Activated CD8-positive, alpha-beta T cell treated with anti-CD3 and anti-CD28 coated beads for 36 hours (primary cell): ENCODE measurements around the gene TEX44. TPM values are rescaled to one million over a fixed set of nuclear protein-coding genes. Genes with fewer than 3 reads are reported as not detected.

Experiments
- ATAC-seq: fragments of 200-7000 bp; cut with Tn5 transposase; one replicate; pipeline ENCODE4 v1.10.0; 2021; ENCODE audit warnings: mild to moderate bottlenecking, moderate library complexity
- CTCF ChIA-PET: fragments of 350-600 bp; sonication (Branson Sonifier 250); formaldehyde crosslinking; loops from one replicate; lab custom pipeline; 2021; ENCODE audit warnings: antibody characterized with exemption; lab: Charles Lee
- POLR2A ChIA-PET: fragments of 350-600 bp; sonication (Branson Sonifier 250); formaldehyde crosslinking; loops from one replicate; lab custom pipeline; 2021; ENCODE audit warnings: antibody characterized with exemption; lab: Charles Lee
- DNase-seq: peaks from one replicate; pipeline ENCODE4 v3.0.0-alpha.2; 2020
- H3K27ac Mint-ChIP-seq: one replicate; pipeline ENCODE4 v1.8.0; 2021; ENCODE audit warnings: mild to moderate bottlenecking, mixed read lengths
- H3K27me3 Mint-ChIP-seq: one replicate; pipeline ENCODE4 v1.8.0; 2021; ENCODE audit warnings: mixed read lengths
- H3K36me3 Mint-ChIP-seq: one replicate; pipeline ENCODE4 v1.8.0; 2021; ENCODE audit warnings: low read depth, mixed read lengths
- H3K4me1 Mint-ChIP-seq: one replicate; pipeline ENCODE4 v1.8.0; 2021; ENCODE audit warnings: low read depth, mixed read lengths
- H3K4me3 Mint-ChIP-seq: one replicate; pipeline ENCODE4 v1.8.0; 2021; ENCODE audit warnings: mild to moderate bottlenecking, moderate library complexity, mixed read lengths
- H3K9me3 Mint-ChIP-seq: one replicate; pipeline ENCODE4 v1.8.0; 2021; ENCODE audit warnings: mixed read lengths
- CTCF ChIP-seq: fragments of 200-600 bp; IDR thresholded peaks from one replicate; pipeline ENCODE4 v1.8.0; 2022; ENCODE audit warnings: antibody characterized with exemption, mild to moderate bottlenecking
- intact Hi-C: fragments of 100-400 bp; cut with micrococcal nuclease; formaldehyde crosslinking; loops from one replicate; pipeline ENCODE4 v1.10.0; 2022
- total RNA-seq, 2 experiments: library from RNA; stranded (reverse); gene quantifications; one replicate each; pipeline ENCODE4 v1.2.3, GENCODE V29; 2021

The TEX44 gene
- total RNA-seq, 2 experiments from 2014 or later = not detected

DNA sequence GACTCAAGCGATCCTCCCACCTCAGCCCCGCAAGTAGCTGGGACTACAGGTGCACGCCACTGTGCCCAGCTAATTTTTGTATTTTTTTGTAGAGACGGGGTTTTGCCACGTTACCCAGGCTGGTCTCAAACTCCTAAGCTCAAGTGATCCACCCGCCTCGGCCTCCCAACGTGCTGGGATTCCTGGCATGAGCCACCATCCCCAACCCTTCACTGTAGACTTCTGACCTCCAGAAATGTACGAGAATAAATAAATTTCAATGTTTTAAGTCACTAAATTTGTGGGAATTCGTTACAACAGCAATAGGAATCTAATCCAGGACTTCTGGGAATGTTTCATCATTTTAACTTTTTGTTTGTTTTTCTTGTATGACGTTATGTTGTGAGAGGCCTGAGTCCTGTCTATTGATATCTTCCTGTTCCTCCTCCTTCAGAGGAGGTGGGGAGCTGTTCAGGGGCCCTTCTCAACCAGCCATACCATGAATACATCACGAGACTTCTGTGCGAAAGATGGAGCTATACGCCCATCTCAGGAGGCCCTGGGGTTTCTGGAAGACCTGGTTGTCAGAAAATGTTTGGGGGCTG is 40.0 kb downstream of the TEX44 start:
- no peak for TF ChIP-seq CTCF
- no peaks in the 10 kb centered on the region for H3K9me3 Mint-ChIP-seq
- H3K4me1 Mint-ChIP-seq = peaks cover 4% of the 10 kb centered on the region
- no peak overlapping the region for H3K27ac Mint-ChIP-seq
- ChIA-PET POLR2A (interaction anchor here (0.6 to 1.4 kb wide), 3 partner anchors 15 to 354 kb away, joined by 3 read pairs; no protein-coding TSS in a partner anchor), CTCF (interaction anchor here (0.9 to 1.4 kb wide), 6 partner anchors 10 to 45 kb away, joined by 3 to 6 read pairs (median 4); no protein-coding TSS in a partner anchor)
- H3K27me3 Mint-ChIP-seq = no peaks in the 10 kb centered on the region
- ATAC-seq (no peak), DNase-seq (no peak)
- H3K36me3 Mint-ChIP-seq = no peaks in the 10 kb centered on the region
- intact Hi-C loops = no loop called here
- H3K4me3 Mint-ChIP-seq = no peak overlapping the region

DNA sequence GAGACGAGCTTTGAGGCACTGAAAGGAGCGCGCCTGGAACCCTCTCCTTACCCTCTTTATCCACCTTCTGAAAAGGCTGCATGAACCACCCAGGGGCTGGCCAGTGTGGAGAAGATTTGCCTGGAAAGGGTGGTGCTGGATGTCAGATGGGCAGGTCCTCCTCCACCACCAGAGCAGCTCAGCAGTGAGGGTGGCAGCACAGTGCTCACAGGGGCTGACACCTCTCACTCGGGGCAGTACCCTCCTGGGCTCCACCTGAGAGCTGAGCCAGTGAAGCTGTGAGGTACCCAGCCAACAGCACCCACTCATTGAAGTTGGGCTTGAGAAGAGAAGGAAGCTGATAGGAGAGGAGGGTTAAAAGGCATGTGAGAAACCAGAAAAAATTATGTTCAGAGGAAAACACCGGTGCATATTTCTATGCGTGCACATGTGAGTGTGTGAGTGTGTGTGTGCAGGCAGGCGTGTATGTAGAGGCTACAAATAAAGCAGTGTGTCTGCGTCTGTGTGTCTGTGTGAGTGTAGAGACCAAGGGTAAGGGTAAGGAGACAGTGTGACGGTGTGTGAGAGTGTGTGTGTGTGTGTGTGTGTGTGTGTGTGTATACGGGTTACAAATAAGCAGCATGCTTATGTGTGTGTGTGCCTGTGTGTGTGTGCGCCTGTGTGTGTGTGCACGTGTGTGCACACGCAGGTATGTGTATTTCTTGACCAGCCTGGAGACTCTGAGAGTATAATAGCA is 40.7 kb downstream of the TEX44 start:
- peak; percentile 33 for DNase-seq
- TF ChIP-seq CTCF = no peak
- ChIA-PET CTCF (interaction anchor here (0.9 to 1.4 kb wide), 5 partner anchors 9 to 44 kb away, joined by 3 to 6 read pairs (median 4); no protein-coding TSS in a partner anchor), POLR2A (interaction anchor here (1.4 kb wide), 1 partner anchor 15 kb away, joined by 3 read pairs; no protein-coding TSS in a partner anchor)
- Mint-ChIP-seq H3K27me3 (no peaks in the 10 kb centered on the region), H3K4me3 (no peak overlapping the region), H3K27ac (no peak overlapping the region), H3K36me3 (no peaks in the 10 kb centered on the region), H3K4me1 (no peaks in the 10 kb centered on the region), H3K9me3 (no peaks in the 10 kb centered on the region)
- ATAC-seq = peak; percentile 81
- intact Hi-C loops = no loop called here

DNA sequence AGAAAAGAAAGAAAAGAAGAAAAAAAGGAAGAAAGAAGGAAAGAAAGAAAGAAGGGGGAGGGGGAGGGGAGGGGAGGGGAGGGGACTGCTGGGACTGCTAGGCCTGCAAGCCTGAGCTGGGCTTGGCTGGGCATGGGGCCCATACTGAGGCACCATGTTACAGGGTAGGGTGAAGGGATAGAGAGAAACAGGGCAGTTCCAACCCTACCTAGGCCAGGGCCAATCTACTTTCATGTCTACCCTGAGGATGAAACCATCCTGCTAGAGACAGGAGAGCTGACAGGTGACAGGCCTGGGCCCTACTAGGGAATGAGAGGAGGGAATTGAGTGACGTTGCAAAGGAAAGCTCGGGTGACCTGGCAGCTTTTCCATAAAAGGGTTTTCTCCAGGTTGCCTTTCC is 41.7 kb downstream of the TEX44 start:
- no peak for TF ChIP-seq CTCF
- Mint-ChIP-seq H3K36me3 (no peaks in the 10 kb centered on the region), H3K4me3 (no peak overlapping the region), H3K4me1 (no peaks in the 10 kb centered on the region), H3K9me3 (no peaks in the 10 kb centered on the region), H3K27me3 (no peaks in the 10 kb centered on the region), H3K27ac (no peak overlapping the region)
- DNase-seq (no peak), ATAC-seq (no peak)
- intact Hi-C loops = no loop called here
- CTCF ChIA-PET = interaction anchor here (0.7 kb wide), 1 partner anchor 80 kb away, joined by 3 read pairs; no protein-coding TSS in a partner anchor
- POLR2A ChIA-PET = no interaction called here

DNA sequence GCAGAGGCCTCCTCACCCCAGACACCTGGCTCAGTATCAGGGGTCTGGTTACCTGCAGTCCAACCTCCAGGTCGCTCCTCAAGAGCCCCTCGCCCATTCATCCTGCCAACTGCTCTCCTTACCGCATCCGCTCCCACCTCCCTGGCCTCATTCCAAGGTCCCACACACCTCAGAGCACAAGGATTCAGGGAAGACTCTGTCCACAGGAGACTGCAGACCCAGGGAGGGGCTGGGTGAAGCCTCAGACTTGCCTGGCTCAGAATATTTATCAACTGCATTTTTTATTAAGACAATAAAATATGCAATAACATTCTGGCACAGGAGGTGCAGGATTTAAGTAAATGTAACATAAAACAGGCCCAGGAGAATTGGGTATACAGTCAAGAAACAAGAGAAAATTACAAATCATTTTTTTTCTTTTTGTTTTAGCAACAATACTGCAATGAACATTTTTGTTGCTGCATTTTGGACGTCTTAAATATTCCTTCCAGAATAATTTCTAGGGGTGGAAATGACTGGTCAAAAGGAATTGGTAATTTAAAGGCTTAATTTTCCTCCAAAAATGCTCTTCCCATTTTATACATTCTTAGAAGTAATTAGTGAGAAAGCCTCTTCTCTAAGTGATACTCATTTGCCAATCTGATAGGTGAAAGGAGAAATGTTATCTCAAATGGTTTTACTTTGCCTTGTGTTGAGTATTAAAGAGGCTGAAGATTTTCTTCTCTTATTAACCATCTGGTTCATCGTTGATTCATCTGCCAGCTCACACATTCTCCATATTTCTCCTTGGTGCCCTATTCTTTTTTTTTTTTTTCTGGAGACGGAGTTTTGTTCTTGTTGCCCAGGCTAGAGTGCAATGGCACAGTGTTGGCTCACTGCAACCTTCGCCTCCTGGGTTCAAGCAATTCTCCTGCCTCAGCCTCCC is 42.5 kb downstream of the TEX44 start:
- Mint-ChIP-seq H3K27me3 (no peaks in the 10 kb centered on the region), H3K4me3 (no peak overlapping the region), H3K4me1 (no peaks in the 10 kb centered on the region), H3K9me3 (no peaks in the 10 kb centered on the region), H3K27ac (no peak overlapping the region), H3K36me3 (no peaks in the 10 kb centered on the region)
- TF ChIP-seq CTCF = no peak
- ATAC-seq = no peak
- intact Hi-C loops = no loop called here
- CTCF ChIA-PET = interaction anchor here (0.9 kb wide), 1 partner anchor 34 kb away, joined by 3 read pairs; no protein-coding TSS in a partner anchor
- DNase-seq = no peak
- POLR2A ChIA-PET = no interaction called here
